D721Med (cell line): ENCODE measurements around the gene RUFY4.
"Not testable (repeated sequence)": the region's sequence is repeated elsewhere in the genome, so short reads cannot be mapped to it uniquely, and the experiment has no call there.

Source experiments
- DNase-seq: peaks from one replicate; pipeline ENCODE4 v3.0.0; 2011; ENCODE audit warnings: low spot score; ENCODE audit not compliant: insufficient read length
- FAIRE-seq: peaks from 2 replicates; lab custom pipeline; 2011; peaks lifted over from hg19 to GRCh38; lab: Jason Lieb, UNC
- CTCF ChIP-seq: IDR thresholded peaks from 2 replicates; pipeline ENCODE4 v1.5.1; 2012; ENCODE audit warnings: mild to moderate bottlenecking, control low read depth; ENCODE audit not compliant: insufficient read depth; ENCODE audit errors: missing control alignments

Gene RUFY4

GRCh38 chr2:218031771-218032257 is 37.2 kb upstream of the RUFY4 start:
- FAIRE-seq (no peak), DNase-seq (no peak)
- TF ChIP-seq CTCF: no peak

GRCh38 chr2:218032336-218033171 is 36.5 kb upstream of the RUFY4 start:
- FAIRE-seq: no peak
- DNase-seq: no peak
- TF ChIP-seq CTCF: no peak

- no peak for TF ChIP-seq CTCF
- no peak for FAIRE-seq
- no peak for DNase-seq
Observed at GRCh38 chr2:218033208-218033589, 35.9 kb upstream of the RUFY4 start.

GRCh38 chr2:218033590-218034496 is 35.2 kb upstream of the RUFY4 start:
- no peak for FAIRE-seq
- no peak for TF ChIP-seq CTCF
- DNase-seq: no peak

DNA sequence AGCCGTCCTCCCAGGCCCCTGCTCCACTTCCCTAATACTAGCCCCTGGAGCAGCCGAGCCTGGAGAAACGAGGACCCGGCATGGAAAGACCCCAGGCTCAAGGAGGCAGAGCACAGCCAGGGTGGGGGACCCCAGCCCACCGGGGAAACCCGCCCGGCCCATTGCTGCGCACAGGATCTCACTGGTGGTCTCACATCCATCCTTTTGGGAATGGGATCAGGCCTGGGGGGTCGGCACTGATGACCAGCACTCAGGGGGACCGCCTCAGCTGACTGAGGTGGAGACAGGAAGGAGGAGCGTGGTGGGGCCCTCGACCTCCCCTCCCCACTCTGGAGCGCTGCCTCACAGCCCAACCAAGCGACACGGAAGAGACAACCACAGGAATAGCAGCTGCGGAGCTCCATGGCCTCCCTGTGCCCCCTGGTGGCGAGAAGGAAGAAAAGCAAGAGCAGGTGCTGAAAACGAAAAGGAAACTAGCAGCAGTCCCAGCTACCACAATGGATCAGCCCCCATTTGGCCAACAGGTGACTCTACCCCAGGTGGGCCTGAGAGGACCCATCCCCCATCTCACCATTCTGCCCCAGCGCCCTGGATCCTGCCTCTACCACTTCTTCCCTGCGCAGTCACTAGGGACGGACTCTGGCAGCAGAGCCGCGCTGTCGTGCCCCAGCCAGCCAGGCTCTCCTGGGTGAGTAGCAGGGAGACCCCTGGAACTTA is 34.4 kb upstream of the RUFY4 start:
- TF ChIP-seq CTCF: peak; percentile 70
- DNase-seq, FAIRE-seq: not testable (repeated sequence)

DNA sequence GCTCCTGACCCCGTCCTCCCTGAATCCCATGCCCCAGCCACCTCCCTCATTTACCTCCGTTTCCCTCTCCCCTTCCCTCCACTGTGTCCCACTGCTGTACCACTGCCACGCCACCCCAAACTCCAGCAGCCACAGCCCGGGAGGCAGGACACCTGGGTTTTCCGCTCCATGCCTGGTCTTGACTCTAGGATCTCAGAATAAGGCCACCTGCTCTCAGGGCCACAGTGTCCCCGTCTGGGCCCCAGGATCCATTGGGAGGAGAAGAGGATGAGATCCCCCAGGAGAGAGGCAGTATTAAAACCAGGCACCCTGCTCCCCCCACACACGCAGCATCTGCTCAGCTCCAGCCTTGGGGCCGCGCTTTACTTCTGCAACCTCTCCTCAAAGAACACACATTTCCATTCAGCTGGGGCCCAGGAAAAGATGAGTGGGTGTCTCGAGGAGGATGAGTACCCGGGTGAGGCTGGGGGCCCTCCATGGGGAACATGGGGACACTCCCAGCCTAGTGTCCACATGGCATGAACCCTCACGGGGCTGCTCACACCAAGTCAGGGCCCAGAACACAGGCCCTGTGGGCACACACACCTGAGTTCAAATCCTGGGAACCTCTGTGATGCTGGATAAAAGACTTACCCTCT is 33.5 kb upstream of the RUFY4 start:
- DNase-seq (no peak), FAIRE-seq (no peak)
- TF ChIP-seq CTCF: no peak
